Endothelial cell of umbilical vein (primary cell): ENCODE data around the gene VEGFA.

Experiments
- CTCF ChIP-seq, 2 donors: IDR thresholded peaks; 1 replicate in 1 of 2; 2 replicates in 1 of 2; pipeline ENCODE4 v1.5.1; 2011; ENCODE audit warnings: low read length in 2 of 2, mild to moderate bottlenecking in 2 of 2, moderate library complexity in 2 of 2, control low read depth in 1 of 2, inconsistent platforms in 1 of 2, low read depth in 1 of 2; ENCODE audit not compliant: insufficient read depth in 1 of 2; ENCODE audit errors: extremely low read depth in 1 of 2
- EZH2 ChIP-seq: IDR thresholded peaks from 2 replicates; pipeline ENCODE4 v1.6.1; 2012; ENCODE audit warnings: borderline replicate concordance, low read depth, mild to moderate bottlenecking, moderate library complexity, low read length, inconsistent platforms; ENCODE audit not compliant: severe bottlenecking
- FOS ChIP-seq: IDR thresholded peaks from 2 replicates; pipeline ENCODE4 v1.6.1; 2011; ENCODE audit warnings: mild to moderate bottlenecking, low read length, moderate library complexity, borderline replicate concordance; ENCODE audit not compliant: insufficient read depth
- GATA2 ChIP-seq: IDR thresholded peaks from 2 replicates; pipeline ENCODE4 v1.7.0; 2011; ENCODE audit warnings: low read depth, mild to moderate bottlenecking, moderate library complexity, mixed read lengths, low read length; ENCODE audit not compliant: insufficient read length, insufficient read depth
- JUN ChIP-seq: IDR thresholded peaks from 2 replicates; pipeline ENCODE4 v1.6.1; 2011; ENCODE audit warnings: borderline replicate concordance, low read depth; ENCODE audit not compliant: insufficient read length, insufficient read depth
- MYC ChIP-seq: IDR thresholded peaks from one replicate; pipeline ENCODE4 v1.6.1; 2011; ENCODE audit warnings: mild to moderate bottlenecking, low read depth, low read length
- POLR2A ChIP-seq: IDR thresholded peaks from 2 replicates; pipeline ENCODE4 v1.6.1; 2012; ENCODE audit warnings: low read depth, mild to moderate bottlenecking, control low read depth, low read length
- POLR2AphosphoS5 ChIP-seq: IDR thresholded peaks from 2 replicates; pipeline ENCODE4 v1.6.1; 2012; ENCODE audit warnings: low read depth, mild to moderate bottlenecking, control low read depth, low read length, moderate library complexity; ENCODE audit not compliant: insufficient read depth
- TF ChIP-seq, protein P1 (sequence below): IDR thresholded peaks from 2 replicates; pipeline ENCODE4 v1.6.1; 2011; ENCODE audit not compliant: insufficient read depth, insufficient read length

- TF ChIP-seq CTCF (IDR thresholded peaks at IDR 0.05; ENCODE audit: extremely low read depth in 1 of 2, insufficient read depth in 1 of 2, low read depth in 1 of 2, low read length in 2 of 2) (no peak), POLR2AphosphoS5 (no peak), POLR2A (no peak), JUN (no peak), MYC (no peak), FOS (no peak), GATA2 (no peak), EZH2 (no peak)
- TF ChIP-seq, protein P1, sequence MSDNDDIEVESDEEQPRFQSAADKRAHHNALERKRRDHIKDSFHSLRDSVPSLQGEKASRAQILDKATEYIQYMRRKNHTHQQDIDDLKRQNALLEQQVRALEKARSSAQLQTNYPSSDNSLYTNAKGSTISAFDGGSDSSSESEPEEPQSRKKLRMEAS = no peak
Measured at GRCh38 chr6:43740321-43740960, 29.6 kb upstream of the VEGFA start.
